ENCODE data around the gene FLNB.

The FLNB gene

GRCh38 chr3:58167431-58168351, 159.5 kb downstream of the FLNB start:
- DNase-seq = peak; percentile 19 to 25

GRCh38 chr3:58168498-58168897, 160.3 kb downstream of the FLNB start:
- no peak for DNase-seq

GRCh38 chr3:58169371-58169770, 161.1 kb downstream of the FLNB start:
- no peak for DNase-seq

GRCh38 chr3:58170376-58170775, 162.2 kb downstream of the FLNB start:
- DNase-seq = no peak

GRCh38 chr3:58171126-58171525, 162.9 kb downstream of the FLNB start:
- DNase-seq = no peak

- DNase-seq = peak; percentile 16 to 39
These were observed 164.9 kb downstream of the FLNB start for GRCh38 chr3:58173029-58173668.

GRCh38 chr3:58173669-58174398, 165.6 kb downstream of the FLNB start:
- peak; percentile 70 to 85 for DNase-seq

- DNase-seq = no peak
These were observed 166.9 kb downstream of the FLNB start for GRCh38 chr3:58175187-58175436.

GRCh38 chr3:58175437-58176184, 167.4 kb downstream of the FLNB start:
- DNase-seq = peak in 1 of 2 experiments; percentile 8

GRCh38 chr3:58176185-58176530, 167.9 kb downstream of the FLNB start:
- DNase-seq = no peak

- DNase-seq = no peak
These were observed 168.7 kb downstream of the FLNB start for GRCh38 chr3:58176827-58177489.

GRCh38 chr3:58177747-58178527, 169.7 kb downstream of the FLNB start:
- DNase-seq = peak; percentile 66 to 76

- DNase-seq = no peak
These were observed 170.5 kb downstream of the FLNB start for GRCh38 chr3:58178528-58179234.

GRCh38 chr3:58179235-58180098, 171.2 kb downstream of the FLNB start:
- peak in 1 of 2 experiments; percentile 14 for DNase-seq

GRCh38 chr3:58180099-58180880, 172.1 kb downstream of the FLNB start:
- DNase-seq = no peak

- DNase-seq = no peak
These were observed 172.8 kb downstream of the FLNB start for GRCh38 chr3:58180940-58181587.

- no peak for DNase-seq
These were observed 175.0 kb downstream of the FLNB start for GRCh38 chr3:58183221-58183620.

GRCh38 chr3:58183891-58184290, 175.7 kb downstream of the FLNB start:
- DNase-seq = no peak

Measured in SHP77 (cell line).